GM12874 (cell line): ENCODE results near the gene CTNNA3.

Experiments used
- CTCF ChIP-seq: IDR thresholded peaks from 2 replicates; pipeline ENCODE4 v1.5.1; 2011; ENCODE audit warnings: low read depth, mild to moderate bottlenecking, control low read depth, low read length, moderate library complexity; ENCODE audit not compliant: insufficient read depth

The CTNNA3 gene

GRCh38 chr10:66844176-66844942, 851.6 kb downstream of the CTNNA3 start:
- TF ChIP-seq CTCF, result no peak

GRCh38 chr10:66843396-66843795, 852.6 kb downstream of the CTNNA3 start:
- no peak for TF ChIP-seq CTCF

GRCh38 chr10:66842867-66843266, 853.1 kb downstream of the CTNNA3 start:
- TF ChIP-seq CTCF, result no peak

GRCh38 chr10:66842371-66842770, 853.6 kb downstream of the CTNNA3 start:
- no peak for TF ChIP-seq CTCF

GRCh38 chr10:66838656-66839055, 857.3 kb downstream of the CTNNA3 start:
- no peak for TF ChIP-seq CTCF

GRCh38 chr10:66837990-66838389, 858.0 kb downstream of the CTNNA3 start:
- no peak for TF ChIP-seq CTCF

GRCh38 chr10:66837335-66837734, 858.7 kb downstream of the CTNNA3 start:
- no peak for TF ChIP-seq CTCF

GRCh38 chr10:66836771-66837170, 859.2 kb downstream of the CTNNA3 start:
- TF ChIP-seq CTCF, result no peak
